Dedifferentiated amniotic fluid mesenchymal stem cell (primary cell): ENCODE measurements around the gene AUTS2.

ENCODE experiments used
- DNase-seq: peaks from one replicate; pipeline ENCODE4 v3.0.0-alpha.2; 2016; ENCODE audit errors: extremely low spot score

The AUTS2 gene

GRCh38 chr7:70657989-70658632 is 1059.8 kb downstream of the AUTS2 start:
- DNase-seq, result no peak

GRCh38 chr7:70659263-70659662 is 1061.0 kb downstream of the AUTS2 start:
- no peak for DNase-seq

- no peak for DNase-seq
Measured at GRCh38 chr7:70660154-70660818, 1062.0 kb downstream of the AUTS2 start.

GRCh38 chr7:70660819-70661191 is 1062.5 kb downstream of the AUTS2 start:
- no peak for DNase-seq

- no peak for DNase-seq
Measured at GRCh38 chr7:70663680-70664079, 1065.4 kb downstream of the AUTS2 start.

- DNase-seq, result no peak
Measured at GRCh38 chr7:70665997-70666396, 1067.7 kb downstream of the AUTS2 start.

- DNase-seq, result no peak
Measured at GRCh38 chr7:70667406-70667805, 1069.1 kb downstream of the AUTS2 start.

GRCh38 chr7:70668606-70669358 is 1070.5 kb downstream of the AUTS2 start:
- DNase-seq, result no peak

- no peak for DNase-seq
Measured at GRCh38 chr7:70669854-70670253, 1071.6 kb downstream of the AUTS2 start.

GRCh38 chr7:70670288-70670687 is 1072.0 kb downstream of the AUTS2 start:
- DNase-seq, result no peak

GRCh38 chr7:70673778-70674570 is 1075.7 kb downstream of the AUTS2 start:
- DNase-seq, result no peak

GRCh38 chr7:70674571-70675010 is 1076.3 kb downstream of the AUTS2 start:
- no peak for DNase-seq

GRCh38 chr7:70676243-70676642 is 1078.0 kb downstream of the AUTS2 start:
- DNase-seq, result no peak

GRCh38 chr7:70678621-70679251 is 1080.5 kb downstream of the AUTS2 start:
- peak; percentile 46 for DNase-seq

GRCh38 chr7:70679661-70680060 is 1081.4 kb downstream of the AUTS2 start:
- DNase-seq, result no peak

GRCh38 chr7:70680306-70680705 is 1082.0 kb downstream of the AUTS2 start:
- DNase-seq, result no peak

GRCh38 chr7:70680743-70681468 is 1082.6 kb downstream of the AUTS2 start:
- DNase-seq, result no peak

GRCh38 chr7:70681469-70682350 is 1083.4 kb downstream of the AUTS2 start:
- DNase-seq, result no peak

GRCh38 chr7:70684173-70684572 is 1085.9 kb downstream of the AUTS2 start:
- DNase-seq, result no peak

- DNase-seq, result no peak
Measured at GRCh38 chr7:70693321-70693685, 1095.0 kb downstream of the AUTS2 start.
